ENCODE measurements around the gene POLR1A. TPM values are rescaled to one million over a fixed set of nuclear protein-coding genes. Genes with fewer than 3 reads are reported as not detected.

Gene POLR1A
- total RNA-seq, 4 donors from 2014 or later: 11.8 to 20.2 (median 16.2) TPM

DNA sequence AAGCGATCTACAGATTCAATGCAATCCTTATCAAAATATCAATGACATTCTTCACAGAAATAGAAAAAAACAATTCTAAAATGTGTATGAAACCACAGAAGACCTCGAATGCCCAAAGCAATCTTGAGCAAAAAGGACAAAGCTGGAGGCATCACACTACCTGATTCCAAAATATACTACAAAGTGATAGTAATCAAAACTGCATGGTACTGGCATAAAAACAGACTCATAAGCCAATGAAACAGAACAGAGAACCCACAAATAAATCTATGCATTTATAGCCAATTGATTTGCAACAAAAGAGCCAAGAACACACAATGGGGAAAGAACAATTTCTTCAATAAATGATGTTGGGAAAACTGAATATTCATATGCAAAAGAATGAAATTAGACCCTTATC, 99.2 kb downstream of the POLR1A start:
- Histone ChIP-seq H3K36me3 (no peaks in the 10 kb centered on the region), H3K4me3 (no peak overlapping the region), H3K9me3 (peaks cover 0 to 21% (median 5%) of the 10 kb centered on the region in 3 donors), H3K27me3 (no peaks in the 10 kb centered on the region), H3K4me1 (no peaks in the 10 kb centered on the region), H3K27ac (no peak overlapping the region)
- DNase-seq: no peak
- intact Hi-C loops (cut with DNase I): no loop called here
- no peak for TF ChIP-seq POLR2A (IDR thresholded peaks at IDR 0.05)
- TF ChIP-seq, protein P1, sequence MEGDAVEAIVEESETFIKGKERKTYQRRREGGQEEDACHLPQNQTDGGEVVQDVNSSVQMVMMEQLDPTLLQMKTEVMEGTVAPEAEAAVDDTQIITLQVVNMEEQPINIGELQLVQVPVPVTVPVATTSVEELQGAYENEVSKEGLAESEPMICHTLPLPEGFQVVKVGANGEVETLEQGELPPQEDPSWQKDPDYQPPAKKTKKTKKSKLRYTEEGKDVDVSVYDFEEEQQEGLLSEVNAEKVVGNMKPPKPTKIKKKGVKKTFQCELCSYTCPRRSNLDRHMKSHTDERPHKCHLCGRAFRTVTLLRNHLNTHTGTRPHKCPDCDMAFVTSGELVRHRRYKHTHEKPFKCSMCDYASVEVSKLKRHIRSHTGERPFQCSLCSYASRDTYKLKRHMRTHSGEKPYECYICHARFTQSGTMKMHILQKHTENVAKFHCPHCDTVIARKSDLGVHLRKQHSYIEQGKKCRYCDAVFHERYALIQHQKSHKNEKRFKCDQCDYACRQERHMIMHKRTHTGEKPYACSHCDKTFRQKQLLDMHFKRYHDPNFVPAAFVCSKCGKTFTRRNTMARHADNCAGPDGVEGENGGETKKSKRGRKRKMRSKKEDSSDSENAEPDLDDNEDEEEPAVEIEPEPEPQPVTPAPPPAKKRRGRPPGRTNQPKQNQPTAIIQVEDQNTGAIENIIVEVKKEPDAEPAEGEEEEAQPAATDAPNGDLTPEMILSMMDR (IDR thresholded peaks at IDR 0.05): no peak
- 68 to 75% methylated on average over 2 of the region's 2 CpGs for WGBS, 2 donors

DNA sequence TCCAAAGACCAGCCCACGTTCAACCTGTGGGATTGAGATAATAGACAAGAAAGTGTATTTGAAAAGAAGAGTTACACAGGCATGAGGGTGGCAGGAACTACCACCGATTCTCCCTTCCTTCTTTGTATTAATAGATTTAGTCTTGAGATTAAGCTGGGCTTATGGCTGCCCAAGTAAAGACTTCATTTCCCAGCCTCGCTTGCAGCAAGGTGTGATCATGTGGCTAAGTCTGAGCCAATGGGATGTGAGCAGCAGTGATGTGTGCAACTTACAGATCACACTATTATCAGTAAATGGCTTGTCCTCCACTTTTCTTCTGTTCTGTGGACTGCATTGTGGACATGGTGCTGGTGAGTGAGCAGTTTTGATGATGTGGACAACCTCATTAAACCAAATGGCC, 101.7 kb downstream of the POLR1A start:
- Histone ChIP-seq H3K4me1 (peaks cover 7 to 14% (median 8%) of the 10 kb centered on the region in 3 donors), H3K4me3 (no peak overlapping the region), H3K36me3 (no peaks in the 10 kb centered on the region), H3K27ac (no peak overlapping the region), H3K9me3 (peaks cover 0 to 21% (median 5%) of the 10 kb centered on the region in 3 donors), H3K27me3 (no peaks in the 10 kb centered on the region)
- intact Hi-C loops (cut with DNase I): no loop called here
- 76 to 82% methylated on average over 3 of the region's 3 CpGs for WGBS, 2 donors
- TF ChIP-seq POLR2A (IDR thresholded peaks at IDR 0.05): no peak
- TF ChIP-seq, protein P1 (IDR thresholded peaks at IDR 0.05): no peak
- no peak for DNase-seq

DNA sequence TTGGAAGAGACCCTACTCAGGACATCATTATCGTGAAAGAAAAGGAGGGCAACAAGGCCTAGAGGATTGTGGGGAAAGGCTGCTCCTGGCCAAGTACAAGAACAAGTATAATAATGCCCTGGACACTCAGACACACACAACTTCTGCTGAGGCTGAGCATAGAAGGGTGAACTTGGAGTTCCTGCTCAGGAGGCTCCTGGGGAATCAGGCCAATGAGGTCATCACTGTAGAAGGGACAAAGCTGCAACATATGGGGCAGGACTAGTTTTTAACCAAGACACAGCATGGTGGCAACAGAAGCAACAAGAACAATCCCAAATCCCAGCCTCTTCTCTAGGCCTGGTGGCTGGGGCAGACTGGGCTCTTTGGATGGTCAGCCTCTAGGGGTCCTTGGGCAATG, 102.6 kb downstream of the POLR1A start:
- TF ChIP-seq, protein P1 (IDR thresholded peaks at IDR 0.05): no peak
- no peak for TF ChIP-seq POLR2A (IDR thresholded peaks at IDR 0.05)
- no peaks in the 10 kb centered on the region for H3K27me3 ChIP-seq
- H3K9me3 ChIP-seq: peaks cover 0 to 21% (median 5%) of the 10 kb centered on the region in 3 donors
- DNase-seq: no peak
- no peak overlapping the region for H3K27ac ChIP-seq
- whole genome bisulfite sequencing, 2 donors: 67 to 100% methylated on average over 1 of the region's 1 CpG
- H3K36me3 ChIP-seq: no peaks in the 10 kb centered on the region
- no peak overlapping the region for H3K4me3 ChIP-seq
- intact Hi-C loops (cut with DNase I): no loop called here
- H3K4me1 ChIP-seq: peaks cover 7 to 22% (median 15%) of the 10 kb centered on the region in 3 donors

GRCh38 chr2:86002375-86002774, 103.3 kb downstream of the POLR1A start:
- whole genome bisulfite sequencing, 2 donors: 81 to 85% methylated on average over 4 of the region's 4 CpGs

DNA sequence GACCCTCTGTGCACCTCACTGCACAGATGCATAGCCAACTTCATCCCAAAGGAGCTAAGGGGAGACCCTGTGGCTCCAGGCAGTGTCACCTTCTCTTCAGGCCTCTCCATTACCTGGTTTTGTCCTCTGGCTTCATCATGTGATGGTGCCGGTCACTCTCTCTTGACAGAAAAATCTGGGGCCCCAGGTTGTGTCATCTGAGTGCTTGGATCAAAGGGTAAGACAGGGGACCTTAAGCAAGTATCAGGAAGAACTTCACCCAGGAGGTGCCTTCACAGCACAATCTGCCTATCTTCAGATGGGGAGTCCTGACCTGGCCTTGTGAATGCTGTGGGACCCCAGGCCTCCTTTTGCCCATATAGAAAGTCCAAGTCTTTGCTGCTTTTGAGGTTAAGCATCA, 104.4 kb downstream of the POLR1A start:
- 60% methylated on average over 1 of the region's 1 CpG; no CpG with 5 or more reads in 1 of the 2 donors for WGBS, 2 donors
- intact Hi-C loops (cut with DNase I): no loop called here
- Histone ChIP-seq H3K4me3 (no peak overlapping the region), H3K27ac (no peak overlapping the region), H3K4me1 (peaks cover 14 to 40% (median 33%) of the 10 kb centered on the region in 3 donors), H3K36me3 (no peaks in the 10 kb centered on the region), H3K9me3 (peaks cover 0 to 15% (median 0%) of the 10 kb centered on the region in 3 donors), H3K27me3 (no peaks in the 10 kb centered on the region)
- no peak for TF ChIP-seq POLR2A (IDR thresholded peaks at IDR 0.05)
- TF ChIP-seq, protein P1 (IDR thresholded peaks at IDR 0.05): no peak
- no peak for DNase-seq

More at GRCh38 chr2:86002375-86002774, 103.3 kb downstream of the POLR1A start:
- Histone ChIP-seq H3K4me3 (no peak overlapping the region), H3K36me3 (no peaks in the 10 kb centered on the region), H3K27me3 (no peaks in the 10 kb centered on the region), H3K9me3 (peaks cover 0 to 21% (median 5%) of the 10 kb centered on the region in 3 donors), H3K4me1 (peaks cover 7 to 29% (median 23%) of the 10 kb centered on the region in 3 donors), H3K27ac (no peak overlapping the region)
- no peak for DNase-seq
- intact Hi-C loops (cut with DNase I): no loop called here
- no peak for TF ChIP-seq POLR2A (IDR thresholded peaks at IDR 0.05)
- TF ChIP-seq, protein P1 (IDR thresholded peaks at IDR 0.05): no peak
